ENCODE measurements around the gene CEP76.

Gene CEP76, protein sequence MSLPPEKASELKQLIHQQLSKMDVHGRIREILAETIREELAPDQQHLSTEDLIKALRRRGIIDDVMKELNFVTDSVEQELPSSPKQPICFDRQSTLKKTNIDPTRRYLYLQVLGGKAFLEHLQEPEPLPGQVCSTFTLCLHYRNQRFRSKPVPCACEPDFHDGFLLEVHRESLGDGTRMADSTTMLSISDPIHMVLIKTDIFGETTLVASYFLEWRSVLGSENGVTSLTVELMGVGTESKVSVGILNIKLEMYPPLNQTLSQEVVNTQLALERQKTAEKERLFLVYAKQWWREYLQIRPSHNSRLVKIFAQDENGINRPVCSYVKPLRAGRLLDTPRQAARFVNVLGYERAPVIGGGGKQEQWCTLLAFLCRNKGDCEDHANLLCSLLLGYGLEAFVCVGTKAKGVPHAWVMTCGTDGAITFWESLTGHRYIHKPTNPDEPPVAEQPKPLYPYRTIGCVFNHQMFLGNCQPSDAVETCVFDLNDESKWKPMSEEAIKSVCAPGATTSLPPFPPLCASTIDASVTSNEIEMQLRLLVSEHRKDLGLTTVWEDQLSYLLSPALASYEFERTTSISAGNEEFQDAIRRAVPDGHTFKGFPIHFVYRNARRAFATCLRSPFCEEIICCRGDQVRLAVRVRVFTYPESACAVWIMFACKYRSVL

GRCh38 chr18:12702221-12703095 lies at the start of gene CEP76, which contains the start of gene PSMG2:
TSS of gene CEP76 (minus strand) at chr18:12702723. CDS start at chr18:12702548, 175 bp downstream.
TSS of gene PSMG2 (plus strand) at chr18:12703042. CDS start at chr18:12703108, 66 bp downstream.
- peak; percentile 87 for DNase-seq (ENCODE audit: low read depth)

GRCh38 chr18:12751891-12752290 lies 49.4 kb upstream of the CEP76 start:
- no peak for DNase-seq (ENCODE audit: low read depth)

DNA sequence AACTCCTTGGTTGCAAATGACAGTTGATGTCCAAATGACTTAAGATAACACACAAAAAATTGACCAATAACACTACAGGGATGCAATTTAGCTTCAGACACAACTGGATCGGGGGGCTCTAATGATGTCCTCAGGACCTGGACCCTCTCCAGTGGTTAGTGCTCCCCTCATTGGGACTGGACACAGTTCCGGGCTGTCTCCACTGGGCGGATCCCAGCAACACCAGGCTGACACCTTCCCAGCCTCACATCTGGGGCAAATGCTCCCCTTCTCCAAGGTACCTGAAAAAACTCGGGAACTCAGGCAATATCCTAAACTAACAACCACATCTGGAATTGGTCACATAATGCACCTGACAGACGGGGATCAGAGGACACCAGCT lies 49.0 kb upstream of the CEP76 start:
- no peak for DNase-seq (ENCODE audit: low read depth)

- no peak for DNase-seq (ENCODE audit: low read depth)
Measured at GRCh38 chr18:12750715-12751502, 48.4 kb upstream of the CEP76 start.

GRCh38 chr18:12750076-12750714 lies 47.7 kb upstream of the CEP76 start:
- peak; percentile 25 for DNase-seq (ENCODE audit: low read depth)

GRCh38 chr18:12749121-12749520 lies 46.6 kb upstream of the CEP76 start:
- no peak for DNase-seq (ENCODE audit: low read depth)

DNA sequence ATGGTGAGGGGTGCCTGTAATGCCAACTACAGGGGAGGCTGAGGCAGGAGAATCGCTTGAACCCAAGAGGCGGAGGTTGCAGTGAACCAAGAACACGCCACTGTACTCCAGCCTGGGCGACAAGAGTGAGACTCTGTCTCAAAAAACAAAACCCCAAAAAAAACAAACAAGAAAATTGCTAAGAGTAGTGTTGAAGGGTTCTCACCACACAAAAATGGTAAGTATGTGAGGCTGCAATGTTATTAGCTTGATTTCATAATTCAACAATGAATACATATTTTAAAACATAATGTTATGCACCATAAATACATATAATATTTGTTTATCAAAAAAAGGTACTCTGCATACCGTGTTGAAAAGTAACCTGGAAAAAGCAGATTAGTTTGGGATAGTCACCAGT lies 46.1 kb upstream of the CEP76 start:
- DNase-seq (ENCODE audit: low read depth) = no peak

- no peak for DNase-seq (ENCODE audit: low read depth)
Measured at GRCh38 chr18:12747530-12748315, 45.2 kb upstream of the CEP76 start.

- DNase-seq (ENCODE audit: low read depth) = no peak
Measured at GRCh38 chr18:12745095-12745795, 42.7 kb upstream of the CEP76 start.

- peak; percentile 64 for DNase-seq (ENCODE audit: low read depth)
Measured at GRCh38 chr18:12744103-12744502, 41.6 kb upstream of the CEP76 start.

GRCh38 chr18:12742453-12742852 lies 39.9 kb upstream of the CEP76 start:
- peak; percentile 26 for DNase-seq (ENCODE audit: low read depth)

DNA sequence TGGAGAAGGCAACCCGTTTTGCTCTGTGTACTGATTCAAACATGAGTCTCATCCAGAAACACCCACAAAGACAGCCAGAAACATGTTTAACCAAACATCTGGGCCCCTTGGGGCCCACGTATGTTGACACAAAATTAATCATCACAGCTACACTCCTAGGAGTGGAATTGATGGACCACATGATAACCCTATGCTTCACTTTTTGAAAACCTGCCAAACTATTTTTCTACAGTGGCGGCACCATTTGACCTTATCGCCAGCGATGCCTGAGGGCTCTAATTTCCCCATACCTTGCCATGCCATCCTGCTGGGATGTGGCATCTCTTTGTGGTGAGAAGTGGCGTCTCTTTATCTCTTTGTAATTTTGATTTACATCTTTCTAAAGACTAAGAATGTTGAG lies 38.8 kb upstream of the CEP76 start:
- DNase-seq (ENCODE audit: low read depth) = peak; percentile 73

DNA sequence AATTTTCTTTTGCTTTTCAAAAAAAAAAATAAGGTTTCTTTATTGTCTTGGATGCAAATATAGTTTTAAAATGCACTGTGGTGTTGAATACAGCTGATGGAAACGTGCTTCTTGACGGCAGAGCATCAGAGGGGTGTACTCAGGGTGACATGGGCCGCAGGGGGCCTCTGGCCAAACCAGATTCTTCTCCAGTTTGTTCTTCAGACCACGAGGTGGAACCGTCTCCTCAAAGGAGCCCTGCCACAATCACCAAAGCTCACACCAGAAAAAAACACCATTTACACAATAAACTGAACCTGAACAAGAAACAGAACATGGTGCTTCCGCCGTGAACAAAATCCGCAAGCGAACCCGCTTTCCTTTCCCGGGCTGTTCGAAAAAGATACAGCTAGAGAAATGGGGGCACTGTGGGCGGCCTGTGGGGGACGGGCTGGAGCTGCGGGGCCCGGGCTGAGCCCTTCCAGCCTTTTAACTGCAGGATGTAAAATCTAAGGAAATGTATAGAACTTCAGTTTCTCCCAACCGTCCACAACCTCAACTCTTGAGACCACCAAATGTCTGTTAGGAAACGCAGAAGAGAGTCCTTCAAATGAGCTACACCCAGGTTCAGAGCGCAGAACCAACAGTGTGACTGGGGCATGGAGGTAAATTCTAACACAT lies 34.9 kb upstream of the CEP76 start:
- no peak for DNase-seq (ENCODE audit: low read depth)

DNA sequence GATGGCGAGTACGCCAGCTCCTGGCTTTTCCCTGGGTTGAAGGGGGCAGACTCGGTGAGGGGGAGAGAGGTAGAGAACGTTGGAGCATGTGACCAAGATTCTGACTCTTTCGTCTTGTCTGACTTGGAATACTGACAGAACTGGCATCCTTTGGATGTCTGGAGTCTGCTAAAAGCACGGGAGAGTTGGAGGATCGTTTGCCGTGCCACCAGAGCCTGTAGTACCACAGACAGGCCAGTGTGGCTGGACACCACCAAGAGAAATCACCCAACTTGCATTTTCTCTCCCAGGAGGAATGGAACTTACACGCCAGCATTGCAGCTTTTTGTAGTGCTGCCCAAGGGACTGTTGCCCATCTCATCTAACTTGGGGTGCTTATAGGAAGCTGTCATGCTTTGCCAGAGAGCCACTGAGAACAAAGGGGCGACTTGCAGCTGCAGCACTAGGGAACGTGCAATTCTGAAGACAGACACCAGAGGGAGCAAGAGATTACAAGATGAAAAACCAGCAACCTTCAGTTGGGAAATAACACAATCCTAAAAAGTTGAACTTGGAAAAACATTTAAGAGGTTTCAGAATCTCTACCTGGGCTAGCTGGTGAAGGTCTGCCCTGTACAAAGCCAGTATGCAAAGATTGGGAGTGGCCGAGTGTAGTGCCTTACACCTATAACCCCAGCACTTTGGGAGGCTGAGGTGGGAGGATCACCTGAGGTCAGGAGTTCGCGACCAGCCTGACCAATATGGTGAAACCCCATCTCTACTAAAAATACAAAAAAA lies 24.4 kb upstream of the CEP76 start:
- DNase-seq (ENCODE audit: low read depth) = peak; percentile 32

GRCh38 chr18:12726331-12726730 lies 23.8 kb upstream of the CEP76 start:
- no peak for DNase-seq (ENCODE audit: low read depth)

DNA sequence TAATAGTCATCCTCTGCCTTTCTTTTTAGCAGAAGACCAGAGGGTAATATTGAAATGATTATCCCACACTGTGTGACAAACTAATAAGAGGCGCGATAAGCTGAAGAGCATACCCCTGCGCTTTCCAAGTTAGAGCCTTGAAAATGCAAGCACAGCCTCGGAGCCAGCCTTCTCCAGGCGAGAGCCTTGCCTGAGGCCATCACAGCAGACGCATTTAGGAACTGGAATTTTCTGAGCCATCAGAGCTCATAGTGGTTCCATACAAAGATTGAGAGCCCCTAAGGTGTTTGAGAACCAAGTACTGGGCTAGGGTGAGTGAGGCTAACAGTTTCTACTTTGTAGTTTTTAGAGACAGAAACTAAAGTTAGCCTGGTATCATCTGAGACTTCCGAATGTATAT lies 20.2 kb upstream of the CEP76 start:
- DNase-seq (ENCODE audit: low read depth) = no peak

DNA sequence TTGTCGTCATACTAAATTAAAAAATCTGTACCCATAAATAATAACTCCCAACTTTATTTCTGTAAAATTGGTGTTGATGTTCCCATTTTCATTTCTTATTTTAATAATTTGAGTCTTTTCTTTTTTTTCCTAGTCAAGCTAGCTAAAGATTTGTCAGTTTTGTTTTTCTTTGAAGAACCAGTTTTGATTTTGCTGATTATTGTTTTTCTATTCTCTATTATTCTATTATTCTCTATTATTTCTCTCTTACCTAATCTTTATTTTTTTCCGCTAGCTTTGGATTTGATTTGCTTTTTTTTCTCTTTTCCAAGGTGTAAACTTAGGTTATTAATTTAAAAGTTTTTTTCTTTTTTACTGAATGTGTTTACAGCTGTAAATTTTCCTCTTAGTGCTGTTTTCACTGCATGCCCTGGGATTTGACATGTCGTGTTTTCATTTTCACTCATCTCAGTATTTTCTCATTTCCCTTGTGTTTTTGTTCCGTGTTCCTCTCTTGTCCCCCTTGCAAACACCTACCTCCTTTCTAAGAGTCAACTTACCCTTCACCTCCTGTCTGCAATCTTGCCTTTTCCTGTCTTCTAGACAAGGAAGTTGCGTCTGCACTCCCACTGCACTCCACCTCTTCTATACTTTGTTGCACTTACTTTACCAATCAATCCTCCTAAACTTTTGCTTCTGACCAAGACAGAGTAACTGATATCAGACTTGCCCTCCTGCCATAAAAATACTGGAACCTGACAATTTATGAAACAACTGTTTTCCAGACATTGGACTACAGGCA lies 19.2 kb upstream of the CEP76 start:
- no peak for DNase-seq (ENCODE audit: low read depth)

GRCh38 chr18:12711446-12711845 lies 8.9 kb upstream of the CEP76 start:
- DNase-seq (ENCODE audit: low read depth) = no peak
